Keratinocyte (primary cell): ENCODE data around the gene PTPMT1. TPM values are rescaled to one million over a fixed set of nuclear protein-coding genes. Genes with fewer than 3 reads are reported as not detected.
A peak's percentile ranks its signal among the peaks of the same experiment; 100 is the strongest.

Experiments used
- DNase-seq: peaks from one replicate; pipeline ENCODE4 v3.0.0-alpha.2; 2011; ENCODE audit warnings: low read depth, missing footprints, low spot score
- FAIRE-seq: peaks from 2 replicates; lab custom pipeline; 2011; peaks lifted over from hg19 to GRCh38; lab: Jason Lieb, UNC
- H2AFZ ChIP-seq: 2 replicates; pipeline ENCODE4 v1.6.0; 2012; ENCODE audit warnings: low read length, control low read depth, inconsistent platforms; ENCODE audit not compliant: control insufficient read depth
- H3K27ac ChIP-seq: 2 replicates; pipeline ENCODE4 v1.5.1; 2011; ENCODE audit warnings: low read length; ENCODE audit not compliant: control insufficient read depth, insufficient read depth
- H3K27me3 ChIP-seq: 3 replicates; pipeline ENCODE4 v1.6.0; 2011; ENCODE audit warnings: low read length; ENCODE audit not compliant: control insufficient read depth, insufficient read depth; ENCODE audit errors: extremely low read depth
- H3K36me3 ChIP-seq, 2 experiments: 2 replicates in 1 of 2; 3 replicates in 1 of 2; pipeline ENCODE4 v1.5.1; 2011; ENCODE audit warnings: low read length in 2 of 2, mild to moderate bottlenecking in 1 of 2; ENCODE audit not compliant: control insufficient read depth in 2 of 2, insufficient read depth in 2 of 2; ENCODE audit errors: extremely low read depth in 1 of 2
- H3K4me1 ChIP-seq: 3 replicates; pipeline ENCODE4 v1.5.1; 2011; ENCODE audit warnings: low read length; ENCODE audit not compliant: control insufficient read depth, insufficient read depth; ENCODE audit errors: extremely low read depth
- H3K4me2 ChIP-seq: 3 replicates; pipeline ENCODE4 v1.6.0; 2011; ENCODE audit warnings: low read depth, low read length; ENCODE audit not compliant: control insufficient read depth, insufficient read depth; ENCODE audit errors: extremely low read depth
- H3K4me3 ChIP-seq, 3 experiments: fragments of 200-600 bp in 1 of 3; sonication (generic) in 1 of 3; 2 replicates in 2 of 3; 3 replicates in 1 of 3; pipeline ENCODE4 v1.5.1; 2011 to 2016; ENCODE audit warnings: low read length in 3 of 3, mild to moderate bottlenecking in 3 of 3, control low read depth in 2 of 3, inconsistent platforms in 1 of 3, low read depth in 1 of 3, mixed read lengths in 1 of 3, mixed run types in 1 of 3, moderate library complexity in 1 of 3; ENCODE audit not compliant: control insufficient read depth in 2 of 3, insufficient read depth in 2 of 3; ENCODE audit errors: extremely low read depth in 1 of 3
- H3K79me2 ChIP-seq: 2 replicates; pipeline ENCODE4 v1.6.0; 2012; ENCODE audit warnings: low read length; ENCODE audit not compliant: control insufficient read depth, insufficient read depth
- H3K9ac ChIP-seq: 3 replicates; pipeline ENCODE4 v1.6.0; 2011; ENCODE audit warnings: low read length; ENCODE audit not compliant: control insufficient read depth, insufficient read depth; ENCODE audit errors: extremely low read depth
- H3K9me1 ChIP-seq: 3 replicates; pipeline ENCODE4 v1.6.0; 2011; ENCODE audit warnings: low read length; ENCODE audit not compliant: control insufficient read depth, insufficient read depth; ENCODE audit errors: extremely low read depth
- H3K9me3 ChIP-seq: 2 replicates; pipeline ENCODE4 v1.5.1; 2012; ENCODE audit warnings: low read depth, low read length; ENCODE audit not compliant: control insufficient read depth
- H4K20me1 ChIP-seq: 3 replicates; pipeline ENCODE4 v1.6.0; 2011; ENCODE audit warnings: low read length; ENCODE audit not compliant: control insufficient read depth, insufficient read depth; ENCODE audit errors: extremely low read depth
- EZH2 ChIP-seq: IDR thresholded peaks from one replicate; pipeline ENCODE4 v1.6.1; 2012; ENCODE audit warnings: inconsistent platforms, mild to moderate bottlenecking, low read length, moderate library complexity
- dilution Hi-C: fragments of 300-500 bp; cut with MboI; formaldehyde crosslinking; loops from one replicate; pipeline ENCODE4 v1.7.0; 2020; ENCODE audit warnings: low sequenced_read_pairs; ENCODE audit not compliant: extremely low pct_ligation_motif_present
- polyA plus RNA-seq, 5 experiments: library from polyadenylated mRNA; depleted of rRNA in 3 of 5; stranded (reverse) in 3 of 5; stranded (forward) in 1 of 5; unstranded in 1 of 5; fragments of >200 nt; gene quantifications; 1 replicate in 1 of 5; 2 replicates in 3 of 5; 3 replicates in 1 of 5; pipeline versions ENCODE4 v1.2.1 to v1.2.3, GENCODE V29; 2011 to 2012; ENCODE audit warnings: missing spikeins in 2 of 5, low read depth in 1 of 5, low replicate concordance in 1 of 5
- TF ChIP-seq, protein P1 (sequence below), 3 experiments: IDR thresholded peaks in 1 of 3; conservative IDR thresholded peaks in 1 of 3; optimal IDR thresholded peaks in 1 of 3; 2 replicates in 2 of 3; 3 replicates in 1 of 3; pipeline versions ENCODE3 to v1.5.1; 2011; ENCODE audit warnings: low read length in 3 of 3, mild to moderate bottlenecking in 3 of 3, moderate library complexity in 2 of 3, control low read depth in 1 of 3, inconsistent platforms in 1 of 3; ENCODE audit not compliant: insufficient read depth in 2 of 3; ENCODE audit errors: extremely low read depth in 1 of 3

The PTPMT1 gene
- polyA plus RNA-seq, 1 donor (not counting 4 experiments of a cell fraction or from before 2014, with no cell fraction given), result 64.9 TPM

GRCh38 chr11:47616726-47617416, 51.5 kb downstream of the PTPMT1 start:
- no peaks in the 10 kb centered on the region for H3K9me3 ChIP-seq
- FAIRE-seq (no peak), DNase-seq (no peak)
- H3K27me3 ChIP-seq, result no peaks in the 10 kb centered on the region
- H3K79me2 ChIP-seq, result no peaks in the 10 kb centered on the region
- peaks cover 14 to 16% of the 10 kb centered on the region in 2 experiments for H3K36me3 ChIP-seq
- dilution Hi-C loops, result no loop called here
- TF ChIP-seq, protein P1, sequence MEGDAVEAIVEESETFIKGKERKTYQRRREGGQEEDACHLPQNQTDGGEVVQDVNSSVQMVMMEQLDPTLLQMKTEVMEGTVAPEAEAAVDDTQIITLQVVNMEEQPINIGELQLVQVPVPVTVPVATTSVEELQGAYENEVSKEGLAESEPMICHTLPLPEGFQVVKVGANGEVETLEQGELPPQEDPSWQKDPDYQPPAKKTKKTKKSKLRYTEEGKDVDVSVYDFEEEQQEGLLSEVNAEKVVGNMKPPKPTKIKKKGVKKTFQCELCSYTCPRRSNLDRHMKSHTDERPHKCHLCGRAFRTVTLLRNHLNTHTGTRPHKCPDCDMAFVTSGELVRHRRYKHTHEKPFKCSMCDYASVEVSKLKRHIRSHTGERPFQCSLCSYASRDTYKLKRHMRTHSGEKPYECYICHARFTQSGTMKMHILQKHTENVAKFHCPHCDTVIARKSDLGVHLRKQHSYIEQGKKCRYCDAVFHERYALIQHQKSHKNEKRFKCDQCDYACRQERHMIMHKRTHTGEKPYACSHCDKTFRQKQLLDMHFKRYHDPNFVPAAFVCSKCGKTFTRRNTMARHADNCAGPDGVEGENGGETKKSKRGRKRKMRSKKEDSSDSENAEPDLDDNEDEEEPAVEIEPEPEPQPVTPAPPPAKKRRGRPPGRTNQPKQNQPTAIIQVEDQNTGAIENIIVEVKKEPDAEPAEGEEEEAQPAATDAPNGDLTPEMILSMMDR (optimal IDR thresholded peaks at IDR 0.05 in 1 of 3, IDR thresholded peaks at IDR 0.05 in 1 of 3, conservative IDR thresholded peaks at IDR 0.05 in 1 of 3; ENCODE audit: extremely low read depth in 1 of 3, insufficient read depth in 2 of 3, low read length in 3 of 3), result peak; percentile 60 to 70 (median 69)
- TF ChIP-seq EZH2, result no peak
- H3K9me1 ChIP-seq, result no peaks in the 10 kb centered on the region
- no peak overlapping the region for H3K4me2 ChIP-seq
- H3K4me1 ChIP-seq, result no peaks in the 10 kb centered on the region
- H3K9ac ChIP-seq, result no peak overlapping the region
- H2AFZ ChIP-seq, result no peak overlapping the region
- no peak overlapping the region for H3K27ac ChIP-seq
- no peaks in the 10 kb centered on the region for H4K20me1 ChIP-seq
- H3K4me3 ChIP-seq, result no peak overlapping the region

- FAIRE-seq (no peak), DNase-seq (no peak)
- Histone ChIP-seq H3K9ac (no peak overlapping the region), H3K36me3 (peaks cover 16 to 19% of the 10 kb centered on the region in 2 experiments), H3K9me3 (no peaks in the 10 kb centered on the region), H3K4me3 (no peak overlapping the region), H3K27ac (no peak overlapping the region), H3K4me1 (no peaks in the 10 kb centered on the region), H3K79me2 (no peaks in the 10 kb centered on the region), H3K9me1 (no peaks in the 10 kb centered on the region), H3K27me3 (no peaks in the 10 kb centered on the region), H4K20me1 (no peaks in the 10 kb centered on the region), H3K4me2 (no peak overlapping the region), H2AFZ (no peak overlapping the region)
- TF ChIP-seq, protein P1 (optimal IDR thresholded peaks at IDR 0.05 in 1 of 3, IDR thresholded peaks at IDR 0.05 in 1 of 3, conservative IDR thresholded peaks at IDR 0.05 in 1 of 3; ENCODE audit: extremely low read depth in 1 of 3, insufficient read depth in 2 of 3, low read length in 3 of 3), result no peak
- TF ChIP-seq EZH2, result no peak
- dilution Hi-C loops, result no loop called here
Measured at GRCh38 chr11:47617417-47617809, 52.0 kb downstream of the PTPMT1 start.
